Aorta (tissue), 5 donors: ENCODE results near the gene GASK1A. TPM values are rescaled to one million over a fixed set of nuclear protein-coding genes. Genes with fewer than 3 reads are reported as not detected.

ENCODE experiments used
- ATAC-seq: fragments of 200-7000 bp; cut with Tn5 transposase; one replicate; pipeline ENCODE4 v1.9.1; 2022; ENCODE audit warnings: moderate library complexity; ENCODE audit not compliant: low FRiP score
- DNase-seq, 2 donors: peaks; one replicate each; pipeline ENCODE4 v3.0.0-alpha.2; 2020
- H3K27ac ChIP-seq, 2 donors: one replicate each; pipeline ENCODE4 v1.5.1; 2013; ENCODE audit warnings: low read length in 2 of 2, mild to moderate bottlenecking in 2 of 2, moderate library complexity in 2 of 2, control low read depth in 1 of 2, inconsistent platforms in 1 of 2, low read depth in 1 of 2
- H3K27me3 ChIP-seq, 2 donors: one replicate each; pipeline ENCODE4 v1.6.1; 2013; ENCODE audit warnings: control low read depth in 1 of 2, low read length in 1 of 2, mild to moderate bottlenecking in 1 of 2, moderate library complexity in 1 of 2; ENCODE audit not compliant: insufficient read depth in 2 of 2, control insufficient read depth in 1 of 2
- H3K36me3 ChIP-seq, 2 donors: one replicate each; pipeline ENCODE4 v1.6.1; 2013; ENCODE audit warnings: control low read depth in 1 of 2, low read length in 1 of 2, mild to moderate bottlenecking in 1 of 2; ENCODE audit not compliant: insufficient read depth in 2 of 2, control insufficient read depth in 1 of 2
- H3K4me1 ChIP-seq, 2 donors: one replicate each; pipeline ENCODE4 v1.6.1; 2013; ENCODE audit warnings: low read length in 2 of 2, control low read depth in 1 of 2, mild to moderate bottlenecking in 1 of 2, moderate library complexity in 1 of 2; ENCODE audit not compliant: insufficient read depth in 2 of 2, control insufficient read depth in 1 of 2
- H3K4me3 ChIP-seq, 2 donors: one replicate each; pipeline ENCODE4 v1.5.1; 2013; ENCODE audit warnings: low read length in 2 of 2, control low read depth in 1 of 2, mild to moderate bottlenecking in 1 of 2
- H3K9me3 ChIP-seq: one replicate; pipeline ENCODE4 v1.6.1; 2013; ENCODE audit warnings: mild to moderate bottlenecking, low read length; ENCODE audit not compliant: control insufficient read depth
- WGBS, 2 donors: extraction: QIAGEN DNeasy Blood & Tissue Kit; methylation state at CpG; one replicate each; pipeline ENCODE4 v1.1.7; 2013; 5-methylcytosine and 5-hydroxymethylcytosine counted together
- intact Hi-C, 2 donors: fragments of 100-400 bp; cut with DNase I; formaldehyde crosslinking; loops; one replicate each; pipeline versions ENCODE4 v1.14.2 to v1.15.0; 2022
- polyA plus RNA-seq, 2 donors: library from polyadenylated mRNA; stranded (reverse); fragments of 200-250 nt; gene quantifications; one replicate each; pipeline ENCODE4 v1.2.3, GENCODE V29; 2013
- total RNA-seq, 2 donors: library from RNA; stranded (reverse); fragmentation: NEBNext Ultra II Directional; extraction: Animal tissue kit (Norgen Biotek cat#: 25700); gene quantifications; one replicate each; pipeline ENCODE4 v1.2.1, GENCODE V29; 2021
- donor health status: healthy with polysubstance abuse.
- donor health status: Bipolar disorder and iron deficiency.
- donor health status: DM: no; HTN: no; CAD: no.
- donor health status: DM: no; HTN: no; CAD: no.
- donor health status: DM: yes; HTN: yes; CAD: no.

Gene GASK1A
- total and polyA plus RNA-seq, 4 donors: 0.38 to 33.7 (median 8.0) TPM

DNA sequence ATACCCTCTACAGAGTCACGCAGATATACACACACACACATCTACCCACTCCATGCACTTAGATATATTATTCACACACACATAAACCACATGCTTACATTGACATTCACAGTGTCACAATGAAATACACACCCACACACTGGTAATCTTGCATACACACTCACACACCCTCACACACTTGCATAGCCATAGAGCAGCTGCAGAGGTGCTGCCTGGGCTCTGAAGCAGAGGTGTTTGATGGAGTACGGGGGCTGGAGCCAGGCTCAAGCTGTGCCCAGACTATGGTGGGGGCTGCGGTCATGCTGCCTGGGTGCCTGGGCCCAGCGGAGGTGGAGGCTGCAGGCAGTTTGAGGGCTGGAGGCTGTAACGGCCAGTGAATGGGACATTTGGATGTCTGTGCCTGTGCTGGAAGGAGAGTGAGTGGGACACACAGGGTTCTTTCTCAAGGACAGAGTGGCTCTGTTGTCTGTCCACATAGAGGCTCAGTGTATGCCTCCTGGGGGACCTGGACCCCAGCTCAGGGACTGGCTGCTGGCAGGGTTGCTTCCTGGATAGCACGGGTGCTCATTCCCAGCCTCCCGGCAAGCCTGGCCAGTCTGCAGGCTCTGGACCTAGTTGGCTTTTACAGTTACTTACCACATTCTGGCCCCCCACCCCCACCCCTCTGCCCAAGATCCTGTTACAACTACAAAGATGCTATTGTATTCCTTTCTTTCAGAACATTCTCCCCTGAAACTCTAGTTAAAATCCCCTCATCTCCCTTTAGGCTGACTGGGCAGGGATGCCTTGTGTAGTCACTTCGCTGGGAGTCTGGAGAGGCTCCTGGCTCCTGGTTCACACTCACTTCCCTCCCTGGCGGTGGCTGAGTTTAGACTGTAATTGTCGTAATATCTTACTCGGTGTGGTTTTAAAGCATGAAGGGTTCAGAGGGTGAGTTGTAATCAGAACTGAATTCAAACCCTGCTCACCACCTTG lies 12.5 kb downstream of the GASK1A start:
- Histone ChIP-seq H3K27ac (no peak overlapping the region), H3K4me1 (no peaks in the 10 kb centered on the region), H3K4me3 (no peak overlapping the region), H3K9me3 (no peaks in the 10 kb centered on the region), H3K36me3 (no peaks in the 10 kb centered on the region), H3K27me3 (no peaks in the 10 kb centered on the region)
- intact Hi-C loops: no loop called here
- ATAC-seq (peak; percentile 52), DNase-seq (no peak)
- WGBS, 2 donors: 81 to 89% methylated on average over 11 of the region's 11 CpGs

- WGBS, 2 donors: 97% methylated on average over 3 of the region's 3 CpGs
- no peak for ATAC-seq
- Histone ChIP-seq H3K27ac (no peak overlapping the region), H3K9me3 (no peaks in the 10 kb centered on the region), H3K27me3 (no peaks in the 10 kb centered on the region), H3K4me1 (no peaks in the 10 kb centered on the region), H3K4me3 (no peak overlapping the region), H3K36me3 (no peaks in the 10 kb centered on the region)
- intact Hi-C loops: no loop called here
- DNase-seq: no peak
These were observed 15.5 kb downstream of the GASK1A start for GRCh38 chr3:42994595-42994994.

- 58 to 63% methylated on average over 4 of the region's 4 CpGs for WGBS, 2 donors
These were observed 16.9 kb downstream of the GASK1A start for GRCh38 chr3:42996021-42996420.

DNA sequence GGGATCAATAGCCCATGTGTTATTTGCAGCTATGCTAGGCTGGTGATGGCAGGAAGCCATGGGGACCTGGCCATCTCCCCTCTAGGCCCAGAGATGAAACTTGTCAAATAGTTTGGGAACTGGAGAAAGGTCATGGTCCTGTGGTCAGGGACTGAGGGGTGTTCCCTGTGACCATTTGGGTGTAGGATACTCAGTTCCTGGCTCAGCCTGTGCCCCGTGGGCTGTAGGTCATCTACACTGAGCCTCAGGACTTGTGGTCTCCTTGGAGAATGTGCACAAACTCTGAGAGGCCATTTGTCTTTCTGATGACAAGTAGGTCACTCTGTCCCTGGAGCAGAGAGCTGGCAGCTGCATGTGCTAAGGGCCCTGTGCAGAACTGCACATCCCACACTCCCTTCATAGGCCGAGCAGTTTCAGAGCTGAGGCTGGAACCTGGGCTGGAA lies 17.5 kb downstream of the GASK1A start:
- no peaks in the 10 kb centered on the region for H3K36me3 ChIP-seq
- H3K27me3 ChIP-seq: no peaks in the 10 kb centered on the region
- peak; percentile 66 for ATAC-seq
- whole genome bisulfite sequencing, 2 donors: 5 to 8% methylated on average over 2 of the region's 2 CpGs
- H3K4me1 ChIP-seq: no peaks in the 10 kb centered on the region
- DNase-seq: no peak
- no peak overlapping the region for H3K4me3 ChIP-seq
- peak overlapping the region in 1 of 2 donors; percentile 50 for H3K27ac ChIP-seq
- H3K9me3 ChIP-seq: no peaks in the 10 kb centered on the region
- intact Hi-C loops: no loop called here

More at GRCh38 chr3:42996021-42996420, 16.9 kb downstream of the GASK1A start:
- intact Hi-C loops: no loop called here
- DNase-seq (no peak), ATAC-seq (no peak)
- H3K27ac ChIP-seq: peak overlapping the region in 1 of 2 donors; percentile 20
- no peaks in the 10 kb centered on the region for H3K4me1 ChIP-seq
- H3K9me3 ChIP-seq: no peaks in the 10 kb centered on the region
- no peaks in the 10 kb centered on the region for H3K36me3 ChIP-seq
- H3K4me3 ChIP-seq: no peak overlapping the region
- H3K27me3 ChIP-seq: no peaks in the 10 kb centered on the region

GRCh38 chr3:42999212-42999611 lies 20.1 kb downstream of the GASK1A start:
- Histone ChIP-seq H3K4me3 (no peak overlapping the region), H3K9me3 (no peaks in the 10 kb centered on the region), H3K36me3 (no peaks in the 10 kb centered on the region), H3K4me1 (no peaks in the 10 kb centered on the region), H3K27ac (no peak overlapping the region), H3K27me3 (no peaks in the 10 kb centered on the region)
- 52 to 63% methylated on average over 3 of the region's 3 CpGs for WGBS, 2 donors
- intact Hi-C loops: no loop called here
- DNase-seq (no peak), ATAC-seq (no peak)

DNA sequence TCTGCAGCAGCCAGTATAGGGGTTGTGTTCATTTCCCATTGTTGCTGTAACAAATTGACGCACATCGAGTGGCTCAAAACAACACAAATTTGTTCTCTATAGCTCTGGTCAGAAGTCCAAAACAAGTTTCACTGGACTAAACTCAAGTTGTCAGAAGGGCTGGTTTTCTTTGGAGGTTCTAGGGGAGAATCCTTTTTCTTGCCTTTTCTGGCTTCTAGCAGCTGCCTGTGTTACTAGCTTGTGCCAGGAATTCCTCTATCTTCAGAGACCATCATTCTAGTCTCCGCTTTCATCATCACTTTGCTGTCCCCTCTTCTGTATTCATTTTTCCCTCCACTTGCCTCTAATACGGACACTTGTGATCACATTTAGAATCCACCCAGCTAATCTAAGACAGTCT lies 20.5 kb downstream of the GASK1A start:
- no peak overlapping the region for H3K27ac ChIP-seq
- DNase-seq (no peak), ATAC-seq (no peak)
- no peaks in the 10 kb centered on the region for H3K4me1 ChIP-seq
- WGBS, 2 donors: 85 to 92% methylated on average over 4 of the region's 4 CpGs
- no peaks in the 10 kb centered on the region for H3K27me3 ChIP-seq
- no peaks in the 10 kb centered on the region for H3K9me3 ChIP-seq
- H3K4me3 ChIP-seq: no peak overlapping the region
- intact Hi-C loops: no loop called here
- no peaks in the 10 kb centered on the region for H3K36me3 ChIP-seq

DNA sequence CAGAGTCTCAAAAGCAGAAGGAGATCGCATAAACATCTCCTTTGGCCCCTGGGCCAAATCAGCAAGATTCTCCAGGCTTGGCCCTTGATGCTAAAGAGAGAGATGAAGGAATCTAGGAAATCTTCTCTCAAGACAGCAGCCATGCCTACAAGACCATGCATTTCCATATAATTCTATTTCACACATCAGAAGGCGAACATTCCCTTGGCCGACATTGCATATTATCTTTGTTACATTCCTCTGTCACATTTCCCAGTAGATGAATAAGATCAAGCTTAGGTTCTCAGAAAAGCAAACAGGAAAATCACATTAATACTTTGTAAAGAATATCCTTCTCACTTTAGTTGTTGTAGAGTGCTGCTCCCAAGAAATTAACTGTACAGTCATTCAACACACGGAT lies 21.3 kb downstream of the GASK1A start:
- intact Hi-C loops: no loop called here
- Histone ChIP-seq H3K4me1 (no peaks in the 10 kb centered on the region), H3K27ac (peak overlapping the region in 1 of 2 donors; percentile 86), H3K27me3 (no peaks in the 10 kb centered on the region), H3K4me3 (no peak overlapping the region), H3K36me3 (no peaks in the 10 kb centered on the region), H3K9me3 (no peaks in the 10 kb centered on the region)
- WGBS, 2 donors: 67 to 73% methylated on average over 4 of the region's 4 CpGs
- ATAC-seq (no peak), DNase-seq (no peak)

GRCh38 chr3:43001094-43001553 lies 22.0 kb downstream of the GASK1A start:
- Histone ChIP-seq H3K27me3 (no peaks in the 10 kb centered on the region), H3K4me1 (no peaks in the 10 kb centered on the region), H3K9me3 (no peaks in the 10 kb centered on the region), H3K36me3 (no peaks in the 10 kb centered on the region), H3K4me3 (no peak overlapping the region), H3K27ac (peak overlapping the region in 1 of 2 donors; percentile 86)
- intact Hi-C loops: no loop called here
- 6 to 9% methylated on average over 8 of the region's 8 CpGs for WGBS, 2 donors
- DNase-seq: peak; percentile 87 to 88
- peak; percentile 92 for ATAC-seq
